Spleen (tissue), 7 donors: ENCODE measurements around the gene NDUFS3.

Source experiments
- POLR2A ChIP-seq, 3 donors: fragments of 450-650 bp; IDR thresholded peaks; one replicate each; pipeline ENCODE4 v1.5.1; 2017; ENCODE audit warnings: antibody characterized with exemption in 3 of 3, mild to moderate bottlenecking in 1 of 3
- POLR2AphosphoS5 ChIP-seq, 3 donors: sonication (generic); formaldehyde crosslinking; IDR thresholded peaks; one replicate each; pipeline ENCODE4 v1.5.1; 2017; ENCODE audit warnings: antibody characterized with exemption in 3 of 3
- TF ChIP-seq, protein P1 (sequence below), 11 experiments: fragments of 200-600 bp in 7 of 11; fragments of 450-650 bp in 4 of 11; sonication (generic) in 4 of 11; IDR thresholded peaks in 8 of 11; conservative IDR thresholded peaks in 3 of 11; 1 replicate in 7 of 11; 2 replicates in 4 of 11; pipeline versions ENCODE4 v1.4.0 to v1.8.0; 2016 to 2021; ENCODE audit warnings: antibody characterized with exemption in 11 of 11, inconsistent platforms in 4 of 11, mild to moderate bottlenecking in 1 of 11
- donor health status: DM: no; HTN: no; CAD: no; lungs with moderate emphysema.
- donor health status: DM: no; HTN: no; CAD: no.
- donor health status: DM: no; HTN: no; CAD: no.

DNA sequence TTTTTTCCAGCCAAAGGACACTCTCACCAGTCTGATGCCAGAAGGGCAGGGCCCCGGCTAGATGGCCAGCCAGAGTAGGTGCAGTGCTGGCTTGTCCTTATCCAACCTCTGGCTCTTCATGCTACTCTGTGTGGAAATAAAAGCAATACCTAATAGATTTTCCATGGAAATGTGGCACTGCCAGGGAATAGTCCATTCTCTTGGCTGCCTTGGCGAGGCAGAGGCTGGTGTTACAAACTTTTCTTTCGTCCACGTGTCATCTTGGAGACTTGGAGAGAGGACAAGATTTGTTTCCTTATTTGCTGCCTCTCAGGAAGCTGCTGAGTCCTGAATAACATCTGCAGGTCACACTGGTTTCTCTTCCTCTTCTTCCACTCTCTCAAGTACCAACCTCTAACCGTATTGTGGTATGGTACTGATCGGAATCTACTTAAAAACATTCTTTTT, 32.5 kb downstream of the NDUFS3 start:
- TF ChIP-seq, protein P1, sequence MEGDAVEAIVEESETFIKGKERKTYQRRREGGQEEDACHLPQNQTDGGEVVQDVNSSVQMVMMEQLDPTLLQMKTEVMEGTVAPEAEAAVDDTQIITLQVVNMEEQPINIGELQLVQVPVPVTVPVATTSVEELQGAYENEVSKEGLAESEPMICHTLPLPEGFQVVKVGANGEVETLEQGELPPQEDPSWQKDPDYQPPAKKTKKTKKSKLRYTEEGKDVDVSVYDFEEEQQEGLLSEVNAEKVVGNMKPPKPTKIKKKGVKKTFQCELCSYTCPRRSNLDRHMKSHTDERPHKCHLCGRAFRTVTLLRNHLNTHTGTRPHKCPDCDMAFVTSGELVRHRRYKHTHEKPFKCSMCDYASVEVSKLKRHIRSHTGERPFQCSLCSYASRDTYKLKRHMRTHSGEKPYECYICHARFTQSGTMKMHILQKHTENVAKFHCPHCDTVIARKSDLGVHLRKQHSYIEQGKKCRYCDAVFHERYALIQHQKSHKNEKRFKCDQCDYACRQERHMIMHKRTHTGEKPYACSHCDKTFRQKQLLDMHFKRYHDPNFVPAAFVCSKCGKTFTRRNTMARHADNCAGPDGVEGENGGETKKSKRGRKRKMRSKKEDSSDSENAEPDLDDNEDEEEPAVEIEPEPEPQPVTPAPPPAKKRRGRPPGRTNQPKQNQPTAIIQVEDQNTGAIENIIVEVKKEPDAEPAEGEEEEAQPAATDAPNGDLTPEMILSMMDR (IDR thresholded peaks at IDR 0.05 in 8 of 11, conservative IDR thresholded peaks at IDR 0.05 in 3 of 11) = no peak
- TF ChIP-seq POLR2AphosphoS5 (IDR thresholded peaks at IDR 0.05) (peak in 1 of 3 donors; percentile 10), POLR2A (IDR thresholded peaks at IDR 0.05) (no peak)
